ENCODE data around the gene THOC1.
"Not testable (repeated sequence)": the region's sequence is repeated elsewhere in the genome, so short reads cannot be mapped to it uniquely, and the experiment has no call there.

THOC1 gene, protein sequence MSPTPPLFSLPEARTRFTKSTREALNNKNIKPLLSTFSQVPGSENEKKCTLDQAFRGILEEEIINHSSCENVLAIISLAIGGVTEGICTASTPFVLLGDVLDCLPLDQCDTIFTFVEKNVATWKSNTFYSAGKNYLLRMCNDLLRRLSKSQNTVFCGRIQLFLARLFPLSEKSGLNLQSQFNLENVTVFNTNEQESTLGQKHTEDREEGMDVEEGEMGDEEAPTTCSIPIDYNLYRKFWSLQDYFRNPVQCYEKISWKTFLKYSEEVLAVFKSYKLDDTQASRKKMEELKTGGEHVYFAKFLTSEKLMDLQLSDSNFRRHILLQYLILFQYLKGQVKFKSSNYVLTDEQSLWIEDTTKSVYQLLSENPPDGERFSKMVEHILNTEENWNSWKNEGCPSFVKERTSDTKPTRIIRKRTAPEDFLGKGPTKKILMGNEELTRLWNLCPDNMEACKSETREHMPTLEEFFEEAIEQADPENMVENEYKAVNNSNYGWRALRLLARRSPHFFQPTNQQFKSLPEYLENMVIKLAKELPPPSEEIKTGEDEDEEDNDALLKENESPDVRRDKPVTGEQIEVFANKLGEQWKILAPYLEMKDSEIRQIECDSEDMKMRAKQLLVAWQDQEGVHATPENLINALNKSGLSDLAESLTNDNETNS

DNA sequence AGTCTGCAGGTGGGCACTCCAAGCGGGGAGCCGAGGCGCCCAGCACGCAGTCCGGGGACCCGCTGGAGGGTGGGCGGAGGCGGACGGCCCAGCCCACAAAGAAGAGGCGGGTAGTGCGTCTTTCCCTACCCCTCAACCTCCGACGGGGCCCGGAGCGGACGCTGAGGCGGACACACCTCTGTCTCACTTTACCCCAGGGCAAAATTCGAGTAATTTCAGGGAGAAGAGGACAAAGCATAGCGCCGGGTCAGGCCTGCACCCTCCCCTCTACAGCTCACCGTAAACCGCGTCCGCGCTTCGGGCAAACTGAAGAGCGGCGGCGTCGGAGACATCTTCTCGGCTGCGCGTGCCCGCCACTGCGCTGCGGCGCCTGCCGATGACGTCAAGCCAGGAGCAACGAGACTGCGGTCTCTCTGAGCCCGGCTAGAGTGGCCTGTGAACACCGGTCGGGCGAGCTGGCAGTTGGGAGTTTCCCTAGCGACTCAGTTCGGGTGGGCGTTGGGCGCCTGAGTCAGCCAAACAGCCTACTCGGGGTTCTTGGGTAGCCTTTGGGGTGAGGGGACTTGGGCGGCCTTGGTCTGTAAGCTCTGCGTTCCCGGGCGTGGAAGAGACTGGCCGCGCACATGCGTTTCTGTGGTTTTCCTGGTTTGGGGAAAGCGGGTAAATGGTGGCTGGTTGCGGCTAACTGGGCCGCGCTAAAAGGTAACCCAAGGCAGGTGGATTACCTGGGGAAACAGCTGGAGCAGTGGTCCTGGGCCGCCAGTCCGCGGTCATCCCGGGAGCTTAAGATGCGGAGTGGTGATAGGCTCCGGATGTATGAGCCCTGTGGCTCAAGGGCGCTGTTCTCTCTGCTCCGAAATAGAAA is at the start of gene THOC1:
THOC1 (minus strand) TSS at position 360 of the 865 bp plus-strand sequence; CDS start at position 332, 28 bp downstream.
- Mint-ChIP-seq H3K27me3 (ENCODE audit: low read depth) (no peaks in the 10 kb centered on the region), H3K4me3 (peak within 1 kb of the TSS; percentile 100), H3K4me1 (ENCODE audit: low read depth) (peaks cover 26% of the 10 kb centered on the region), H3K27ac (peak within 1 kb of the TSS; percentile 100), H3K36me3 (ENCODE audit: low read depth) (peaks cover 17% of the 10 kb centered on the region), H3K9me3 (no peaks in the 10 kb centered on the region)
- DNase-seq (ENCODE audit: low spot score), result peak; percentile 98

DNA sequence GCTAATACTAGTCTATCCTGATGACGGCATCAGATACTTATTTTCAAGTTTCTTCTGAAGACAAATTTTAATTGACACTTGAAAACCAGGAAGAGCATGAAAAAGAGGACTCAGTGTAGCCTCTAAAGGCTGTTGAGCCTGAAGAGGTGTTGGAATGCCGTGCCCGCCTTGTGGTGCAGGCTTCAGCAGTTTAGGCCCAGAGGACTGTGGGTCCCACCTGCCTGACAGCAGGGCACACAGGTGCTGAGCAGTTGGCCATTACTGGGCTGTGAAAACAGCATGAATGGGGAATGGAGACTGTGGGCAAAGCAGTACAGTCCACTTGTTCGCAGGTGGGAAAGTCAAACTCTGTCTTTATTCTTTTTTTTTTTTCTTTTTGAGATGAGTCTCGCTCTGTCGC is 49.8 kb upstream of the THOC1 start:
- H3K9me3 Mint-ChIP-seq, result no peaks in the 10 kb centered on the region
- no peak overlapping the region for H3K27ac Mint-ChIP-seq
- no peak for DNase-seq (ENCODE audit: low spot score)
- peaks cover 2% of the 10 kb centered on the region for H3K4me1 Mint-ChIP-seq (ENCODE audit: low read depth)
- no peaks in the 10 kb centered on the region for H3K36me3 Mint-ChIP-seq (ENCODE audit: low read depth)
- H3K27me3 Mint-ChIP-seq (ENCODE audit: low read depth), result peaks cover 7% of the 10 kb centered on the region
- H3K4me3 Mint-ChIP-seq, result no peak overlapping the region

DNA sequence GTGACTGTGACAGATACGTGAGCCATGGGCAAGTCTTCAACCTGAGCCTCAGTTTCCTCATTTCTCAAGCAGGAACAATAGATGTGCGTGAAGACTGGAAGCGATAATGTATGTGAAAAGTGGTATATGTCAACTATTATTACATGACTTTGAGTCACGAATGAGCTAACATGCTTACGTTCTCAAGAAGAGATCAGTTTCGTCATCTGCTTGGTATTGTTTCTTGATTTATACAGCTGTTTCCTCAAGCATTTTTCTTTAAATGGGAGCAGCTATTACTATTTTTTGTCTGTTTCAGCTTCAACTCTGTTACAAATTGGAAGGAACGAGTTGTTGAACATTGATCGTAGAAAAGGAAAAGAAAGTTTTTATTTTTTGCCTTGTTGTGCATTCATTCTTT is 48.5 kb upstream of the THOC1 start:
- H3K36me3 Mint-ChIP-seq (ENCODE audit: low read depth), result no peaks in the 10 kb centered on the region
- no peak overlapping the region for H3K27ac Mint-ChIP-seq
- H3K4me1 Mint-ChIP-seq (ENCODE audit: low read depth), result no peaks in the 10 kb centered on the region
- H3K27me3 Mint-ChIP-seq (ENCODE audit: low read depth), result no peaks in the 10 kb centered on the region
- DNase-seq (ENCODE audit: low spot score), result no peak
- H3K9me3 Mint-ChIP-seq, result no peaks in the 10 kb centered on the region
- H3K4me3 Mint-ChIP-seq, result no peak overlapping the region

DNA sequence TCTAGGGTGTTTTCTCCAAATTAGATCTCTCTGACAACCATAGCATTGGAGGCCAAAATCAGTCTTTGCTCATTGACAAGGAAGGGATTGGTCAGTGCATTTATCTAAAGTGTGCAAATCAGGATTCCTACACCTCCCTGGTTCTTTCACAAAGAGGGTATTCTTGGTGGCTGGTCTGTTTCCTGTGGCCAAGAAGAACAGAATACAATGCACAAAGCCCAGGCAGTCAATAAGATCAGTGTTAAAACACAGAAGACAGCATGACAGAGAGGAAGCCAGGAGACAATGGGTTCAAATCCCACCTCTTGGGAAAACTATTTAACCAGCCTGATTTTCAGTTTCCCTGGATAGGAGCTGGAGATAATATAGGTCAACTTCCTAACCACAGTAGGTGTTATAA is 46.1 kb upstream of the THOC1 start:
- no peak for DNase-seq (ENCODE audit: low spot score)
- no peak overlapping the region for H3K4me3 Mint-ChIP-seq
- H3K27ac Mint-ChIP-seq, result no peak overlapping the region
- no peaks in the 10 kb centered on the region for H3K27me3 Mint-ChIP-seq (ENCODE audit: low read depth)
- H3K9me3 Mint-ChIP-seq, result no peaks in the 10 kb centered on the region
- no peaks in the 10 kb centered on the region for H3K36me3 Mint-ChIP-seq (ENCODE audit: low read depth)
- no peaks in the 10 kb centered on the region for H3K4me1 Mint-ChIP-seq (ENCODE audit: low read depth)

DNA sequence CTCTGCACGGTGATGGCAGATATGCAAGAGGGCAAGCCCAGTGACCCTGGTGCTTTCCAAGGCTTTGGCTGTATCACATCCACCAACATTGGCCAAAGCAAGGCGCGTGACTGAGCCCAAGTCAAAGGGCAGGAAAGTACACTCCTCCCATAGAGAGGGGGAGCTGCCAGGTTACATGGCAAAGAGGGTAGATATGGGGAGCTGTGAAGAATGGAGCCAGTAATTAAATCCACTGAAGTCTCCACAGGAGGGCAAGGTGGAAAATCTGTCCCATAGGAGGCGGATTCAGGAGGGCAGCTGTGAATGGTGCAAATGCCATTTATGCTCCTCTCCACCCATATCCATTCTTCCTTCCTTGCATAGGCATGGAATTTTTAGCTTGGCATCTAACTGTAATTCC is 44.6 kb upstream of the THOC1 start:
- Mint-ChIP-seq H3K27me3 (ENCODE audit: low read depth) (peaks cover 2% of the 10 kb centered on the region), H3K4me3 (no peak overlapping the region), H3K4me1 (ENCODE audit: low read depth) (no peaks in the 10 kb centered on the region), H3K36me3 (ENCODE audit: low read depth) (no peaks in the 10 kb centered on the region), H3K9me3 (no peaks in the 10 kb centered on the region), H3K27ac (no peak overlapping the region)
- no peak for DNase-seq (ENCODE audit: low spot score)

DNA sequence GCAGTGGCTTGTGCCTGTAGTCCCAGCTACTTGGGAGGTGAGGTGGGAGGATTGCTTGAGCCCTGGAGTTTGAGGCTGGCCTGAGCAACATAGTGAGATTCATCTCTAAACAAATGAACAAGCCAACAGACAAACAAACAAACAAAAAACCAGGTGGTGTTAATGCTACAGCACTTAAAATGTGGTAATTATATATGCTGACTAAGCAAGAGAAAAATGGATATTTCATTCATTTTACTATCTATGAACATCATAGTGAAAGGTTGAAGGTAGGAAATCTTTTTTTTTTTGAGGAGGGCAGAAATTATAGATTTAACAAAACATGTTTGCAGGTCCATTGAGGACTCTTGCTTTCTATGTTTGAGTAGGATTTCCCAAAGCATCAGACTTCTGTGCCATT is 42.2 kb upstream of the THOC1 start:
- no peak overlapping the region for H3K27ac Mint-ChIP-seq
- DNase-seq (ENCODE audit: low spot score), result no peak
- no peaks in the 10 kb centered on the region for H3K9me3 Mint-ChIP-seq
- no peaks in the 10 kb centered on the region for H3K4me1 Mint-ChIP-seq (ENCODE audit: low read depth)
- H3K27me3 Mint-ChIP-seq (ENCODE audit: low read depth), result peaks cover 2% of the 10 kb centered on the region
- H3K36me3 Mint-ChIP-seq (ENCODE audit: low read depth), result no peaks in the 10 kb centered on the region
- H3K4me3 Mint-ChIP-seq, result no peak overlapping the region

DNA sequence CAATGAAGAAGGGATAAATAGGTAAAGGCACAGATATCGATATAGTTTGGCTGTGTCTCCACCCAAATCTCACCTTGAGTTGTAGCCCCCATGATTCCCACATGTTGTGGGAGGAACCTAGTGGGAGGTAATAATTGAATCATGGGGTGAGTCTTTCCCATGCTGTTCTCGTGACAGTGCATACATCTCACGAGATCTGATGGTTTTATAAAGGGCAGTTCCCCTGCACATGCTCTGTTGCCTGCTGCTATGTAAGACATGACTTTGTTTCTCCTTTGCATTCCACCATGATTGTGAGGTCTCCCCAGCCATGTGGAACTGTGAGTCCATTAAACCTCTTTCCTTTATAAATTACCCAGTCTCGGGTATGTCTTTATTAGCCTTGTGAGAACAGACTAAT is 40.2 kb upstream of the THOC1 start:
- H3K27ac Mint-ChIP-seq; H3K36me3 Mint-ChIP-seq (ENCODE audit: low read depth); H3K4me3 Mint-ChIP-seq; H3K27me3 Mint-ChIP-seq (ENCODE audit: low read depth); H3K4me1 Mint-ChIP-seq (ENCODE audit: low read depth); DNase-seq (ENCODE audit: low spot score); H3K9me3 Mint-ChIP-seq: not testable (repeated sequence)

DNA sequence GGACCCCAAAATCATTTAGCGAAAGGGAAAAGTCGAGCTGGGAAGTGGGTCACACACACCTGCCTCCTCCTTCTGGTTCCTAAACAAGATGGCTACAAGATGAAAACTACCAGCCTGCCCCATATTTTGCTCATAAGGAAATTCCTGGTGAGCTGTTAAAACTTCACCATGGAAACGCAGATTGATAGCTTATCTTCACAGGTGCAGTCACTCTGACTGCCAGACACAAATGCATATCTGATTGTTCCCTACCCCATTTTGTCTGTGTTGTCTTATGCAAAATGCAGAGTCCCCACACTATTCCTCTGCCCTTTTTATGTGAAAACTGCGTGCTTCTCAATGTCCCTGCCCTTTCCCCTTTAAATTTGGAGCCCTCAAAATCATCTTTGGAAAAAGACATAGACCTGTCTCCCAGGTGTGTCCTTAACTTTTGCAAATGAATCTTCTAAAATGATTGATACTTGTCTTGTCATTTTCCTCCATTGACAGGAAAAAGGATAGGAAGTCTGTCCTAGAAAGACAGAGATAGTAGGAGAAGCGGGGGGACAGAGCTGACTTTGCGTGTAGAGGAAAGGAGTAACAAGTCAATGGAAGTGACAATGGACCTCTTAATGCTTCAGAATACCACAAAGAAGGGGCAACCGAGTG is 38.9 kb upstream of the THOC1 start:
- Mint-ChIP-seq H3K9me3 (no peaks in the 10 kb centered on the region), H3K27me3 (ENCODE audit: low read depth) (peaks cover 9% of the 10 kb centered on the region), H3K27ac (no peak overlapping the region), H3K4me3 (no peak overlapping the region), H3K4me1 (ENCODE audit: low read depth) (no peaks in the 10 kb centered on the region), H3K36me3 (ENCODE audit: low read depth) (no peaks in the 10 kb centered on the region)
- DNase-seq (ENCODE audit: low spot score), result no peak

DNA sequence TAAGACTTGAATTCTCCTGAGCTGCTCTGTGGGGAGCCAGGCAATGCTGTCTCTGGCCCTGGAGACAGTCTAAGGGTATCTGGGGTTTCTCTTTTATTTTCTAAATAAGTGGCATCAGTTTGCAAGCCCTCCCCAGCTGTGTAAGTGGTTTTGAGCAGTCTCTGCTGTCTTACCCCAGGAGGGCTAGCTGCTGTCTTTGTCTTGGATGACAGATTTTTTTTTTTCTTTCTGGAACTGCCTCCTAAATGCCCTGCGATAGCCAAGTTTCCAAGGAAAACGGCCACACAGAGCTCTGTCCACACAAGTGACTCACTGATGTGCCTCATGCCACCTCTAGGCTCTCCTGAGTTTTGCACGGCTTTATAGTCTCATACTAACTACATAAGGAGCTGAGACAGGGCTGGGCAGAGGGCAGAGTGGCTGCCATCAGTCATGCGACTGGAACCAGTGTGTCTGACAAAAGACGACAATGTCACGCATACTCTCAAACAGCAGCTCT is 37.2 kb upstream of the THOC1 start:
- no peak for DNase-seq (ENCODE audit: low spot score)
- Mint-ChIP-seq H3K36me3 (ENCODE audit: low read depth) (no peaks in the 10 kb centered on the region), H3K9me3 (no peaks in the 10 kb centered on the region), H3K4me1 (ENCODE audit: low read depth) (no peaks in the 10 kb centered on the region), H3K27ac (no peak overlapping the region), H3K27me3 (ENCODE audit: low read depth) (peaks cover 13% of the 10 kb centered on the region), H3K4me3 (no peak overlapping the region)

DNA sequence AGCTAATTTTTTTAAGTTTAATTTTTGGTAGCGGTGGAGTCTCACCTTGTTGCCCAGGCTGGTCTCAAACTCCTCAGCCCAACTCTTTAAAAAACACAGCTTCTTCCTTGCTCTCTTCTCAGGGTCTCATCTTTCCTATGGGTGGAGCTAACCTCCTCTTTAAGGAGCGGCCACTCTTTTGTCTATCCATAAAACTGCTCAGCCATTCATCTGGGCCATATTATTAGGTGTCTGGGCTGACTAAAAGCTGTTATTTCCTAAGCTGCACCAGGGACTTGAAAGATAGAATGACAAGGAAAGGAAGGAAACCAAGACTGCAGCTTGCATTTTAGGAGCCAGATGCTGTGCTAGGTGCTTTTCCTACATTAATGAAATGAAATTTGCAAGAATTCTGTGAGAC is 35.8 kb upstream of the THOC1 start:
- no peaks in the 10 kb centered on the region for H3K9me3 Mint-ChIP-seq
- H3K27me3 Mint-ChIP-seq (ENCODE audit: low read depth), result peaks cover 13% of the 10 kb centered on the region
- H3K4me1 Mint-ChIP-seq (ENCODE audit: low read depth), result no peaks in the 10 kb centered on the region
- DNase-seq (ENCODE audit: low spot score), result no peak
- no peaks in the 10 kb centered on the region for H3K36me3 Mint-ChIP-seq (ENCODE audit: low read depth)
- no peak overlapping the region for H3K4me3 Mint-ChIP-seq
- no peak overlapping the region for H3K27ac Mint-ChIP-seq

DNA sequence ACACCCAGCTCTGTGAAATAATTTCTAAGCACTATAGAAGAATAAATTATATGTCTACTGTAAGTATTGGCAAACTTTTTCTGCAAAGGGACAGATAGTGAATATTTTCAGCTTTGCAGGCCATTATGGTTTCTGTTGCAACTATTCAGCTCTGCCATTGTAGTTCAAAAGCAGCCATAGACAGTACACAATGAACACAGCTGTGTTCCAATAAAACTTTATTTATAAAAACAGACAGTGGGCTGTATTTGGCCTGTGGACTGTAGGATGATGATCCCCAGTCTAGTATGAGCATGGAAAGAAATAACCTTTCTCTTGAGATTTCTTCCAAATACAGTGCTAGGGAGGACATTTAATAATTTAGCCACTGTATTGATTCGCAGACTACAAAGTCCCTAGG is 35.2 kb upstream of the THOC1 start:
- H3K27me3 Mint-ChIP-seq (ENCODE audit: low read depth), result peaks cover 11% of the 10 kb centered on the region
- DNase-seq (ENCODE audit: low spot score), result no peak
- no peak overlapping the region for H3K4me3 Mint-ChIP-seq
- no peaks in the 10 kb centered on the region for H3K36me3 Mint-ChIP-seq (ENCODE audit: low read depth)
- H3K9me3 Mint-ChIP-seq, result no peaks in the 10 kb centered on the region
- no peak overlapping the region for H3K27ac Mint-ChIP-seq
- no peaks in the 10 kb centered on the region for H3K4me1 Mint-ChIP-seq (ENCODE audit: low read depth)

DNA sequence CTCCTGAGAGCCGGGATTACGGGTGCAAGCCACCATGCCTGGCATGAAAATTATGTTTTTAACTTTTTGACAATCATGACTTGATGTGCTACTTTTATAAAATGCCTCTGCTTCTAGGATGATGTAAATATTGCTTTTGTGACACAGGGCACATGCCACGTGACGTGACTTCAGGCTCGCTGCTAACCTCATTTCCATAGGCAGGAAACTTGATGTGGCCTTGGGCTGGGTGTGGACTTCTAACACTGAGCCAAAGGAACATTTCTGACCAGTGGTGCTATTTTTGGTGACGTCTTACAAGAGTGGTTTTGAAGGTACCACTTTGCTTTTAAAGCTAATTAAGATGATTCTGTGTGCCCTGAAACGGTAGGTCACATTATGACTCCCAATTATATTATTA is 34.2 kb upstream of the THOC1 start:
- H3K36me3 Mint-ChIP-seq (ENCODE audit: low read depth), result no peaks in the 10 kb centered on the region
- H3K27me3 Mint-ChIP-seq (ENCODE audit: low read depth), result peaks cover 11% of the 10 kb centered on the region
- H3K4me1 Mint-ChIP-seq (ENCODE audit: low read depth), result no peaks in the 10 kb centered on the region
- H3K9me3 Mint-ChIP-seq, result no peaks in the 10 kb centered on the region
- H3K4me3 Mint-ChIP-seq, result no peak overlapping the region
- H3K27ac Mint-ChIP-seq, result no peak overlapping the region
- DNase-seq (ENCODE audit: low spot score), result no peak

DNA sequence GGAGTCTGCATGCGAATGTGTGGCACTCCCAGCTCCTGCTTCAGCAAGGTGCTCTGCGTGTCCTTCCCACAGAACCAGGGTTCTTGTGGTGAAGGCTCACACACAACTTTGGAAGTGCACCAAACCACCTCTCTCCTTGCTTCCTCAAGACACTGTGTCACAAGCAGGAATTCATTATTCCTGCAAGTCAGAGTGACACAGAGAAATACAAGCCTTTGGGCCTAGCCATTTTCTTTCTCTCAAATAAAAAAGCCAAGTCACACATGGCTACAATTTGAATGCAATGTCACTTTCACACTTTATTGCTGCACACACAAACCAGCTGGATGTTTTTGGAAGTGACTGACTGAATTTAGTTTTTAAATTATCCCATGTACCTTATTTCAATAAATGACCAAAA is 30.1 kb upstream of the THOC1 start:
- Mint-ChIP-seq H3K4me3 (no peak overlapping the region), H3K27me3 (ENCODE audit: low read depth) (peaks cover 11% of the 10 kb centered on the region), H3K9me3 (no peaks in the 10 kb centered on the region), H3K4me1 (ENCODE audit: low read depth) (no peaks in the 10 kb centered on the region), H3K27ac (no peak overlapping the region), H3K36me3 (ENCODE audit: low read depth) (no peaks in the 10 kb centered on the region)
- no peak for DNase-seq (ENCODE audit: low spot score)
